IMR-90 (cell line): Measurements from ENCODE around the gene ZNF396. TPM values are rescaled to one million over a fixed set of nuclear protein-coding genes. Genes with fewer than 3 reads are reported as not detected.

Experiments
- ATAC-seq: fragments of 200-7000 bp; cut with Tn5 transposase; 2 replicates; pipeline ENCODE4 v1.9.1; 2020; ENCODE audit warnings: low read depth, mild to moderate bottlenecking, moderate library complexity
- BruUV-seq: library from RNA; stranded (reverse); fragments of 400-500 nt; replicated peaks from 2 replicates; lab custom pipeline; 2021; lab: Mats Ljungman, UMichigan
- CTCF ChIA-PET: fragments of 300-600 bp; formaldehyde crosslinking; extraction: SDS; loops from one replicate; lab custom pipeline; 2021; ENCODE audit warnings: antibody characterized with exemption; lab: Yijun Ruan, JAX
- POLR2A ChIA-PET: fragments of 300-600 bp; sonication (Branson Sonifier 250); formaldehyde crosslinking; loops from one replicate; lab custom pipeline; 2022; ENCODE audit warnings: antibody characterized with exemption; ENCODE audit not compliant: unreplicated experiment; lab: Charles Lee
- DNase-seq: peaks from one replicate; pipeline ENCODE4 v3.0.0; 2013
- H2AFZ ChIP-seq: replicated peaks from 2 replicates; pipeline ENCODE3; 2013; ENCODE audit warnings: low read length, mild to moderate bottlenecking; ENCODE audit not compliant: poor library complexity
- H2AK5ac ChIP-seq: 2 replicates; pipeline ENCODE4 v1.6.1; 2013; ENCODE audit warnings: low read depth, low read length, inconsistent platforms
- H2AK9ac ChIP-seq: replicated peaks from 2 replicates; pipeline ENCODE3; 2013; ENCODE audit warnings: mild to moderate bottlenecking, low read depth, low read length, moderate library complexity; ENCODE audit not compliant: poor library complexity
- H2BK120ac ChIP-seq: 2 replicates; pipeline ENCODE4 v1.6.1; 2013; ENCODE audit warnings: low read depth, low read length, inconsistent platforms
- H2BK15ac ChIP-seq: 3 replicates; pipeline ENCODE4 v1.6.1; 2013; ENCODE audit warnings: low read depth, low read length, inconsistent platforms
- H2BK20ac ChIP-seq: 2 replicates; pipeline ENCODE4 v1.6.1; 2013; ENCODE audit warnings: low read depth, mild to moderate bottlenecking, inconsistent platforms, low read length, moderate library complexity
- H2BK5ac ChIP-seq: 2 replicates; pipeline ENCODE4 v1.6.1; 2013; ENCODE audit warnings: mild to moderate bottlenecking, low read depth, low read length, inconsistent platforms; ENCODE audit not compliant: poor library complexity, severe bottlenecking
- H3K14ac ChIP-seq: replicated peaks from 2 replicates; pipeline ENCODE4 v1.6.1; 2013; ENCODE audit warnings: low read depth, low read length, inconsistent platforms
- H3K18ac ChIP-seq: 2 replicates; pipeline ENCODE4 v1.6.1; 2013; ENCODE audit warnings: low read depth, low read length, control low read depth
- H3K23ac ChIP-seq: 2 replicates; pipeline ENCODE4 v1.6.1; 2013; ENCODE audit warnings: low read depth, low read length, inconsistent platforms
- H3K27ac ChIP-seq: 2 replicates; pipeline ENCODE4 v1.5.1; 2013; ENCODE audit warnings: mild to moderate bottlenecking, control low read depth, low read length; ENCODE audit not compliant: insufficient read depth
- H3K27me3 ChIP-seq: 2 replicates; pipeline ENCODE4 v1.6.1; 2013; ENCODE audit warnings: low read length; ENCODE audit not compliant: control insufficient read depth, insufficient read depth
- H3K36me3 ChIP-seq: 2 replicates; pipeline ENCODE4 v1.6.1; 2013; ENCODE audit warnings: low read length, mixed read lengths; ENCODE audit not compliant: control insufficient read depth, insufficient read depth
- H3K4ac ChIP-seq: 2 replicates; pipeline ENCODE4 v1.6.1; 2013; ENCODE audit warnings: low read depth, low read length, inconsistent platforms
- H3K4me1 ChIP-seq: 2 replicates; pipeline ENCODE4 v1.6.1; 2013; ENCODE audit warnings: low read length, mixed read lengths; ENCODE audit not compliant: control insufficient read depth, insufficient read depth
- H3K4me2 ChIP-seq: 2 replicates; pipeline ENCODE4 v1.6.1; 2013; ENCODE audit warnings: low read depth, mild to moderate bottlenecking, control low read depth, low read length, moderate library complexity
- H3K4me3 ChIP-seq: 2 replicates; pipeline ENCODE4 v1.5.1; 2013; ENCODE audit warnings: low read depth, mild to moderate bottlenecking, control low read depth, low read length, moderate library complexity; ENCODE audit not compliant: insufficient read depth
- H3K56ac ChIP-seq: 2 replicates; pipeline ENCODE4 v1.6.1; 2013; ENCODE audit warnings: low read length, inconsistent platforms; ENCODE audit not compliant: insufficient read depth; ENCODE audit errors: extremely low read depth
- H3K79me1 ChIP-seq, 2 experiments: 2 replicates each; pipeline ENCODE4 v1.6.1; 2013; ENCODE audit warnings: low read length in 2 of 2, inconsistent platforms in 1 of 2, low read depth in 1 of 2
- H3K9ac ChIP-seq: 2 replicates; pipeline ENCODE4 v1.6.1; 2013; ENCODE audit warnings: low read depth, low read length, control low read depth
- H3K9me1 ChIP-seq: 2 replicates; pipeline ENCODE4 v1.6.1; 2013; ENCODE audit warnings: low read length, inconsistent platforms; ENCODE audit not compliant: insufficient read depth
- H3K9me3 ChIP-seq: 2 replicates; pipeline ENCODE4 v1.6.1; 2013; ENCODE audit warnings: low read length; ENCODE audit not compliant: control insufficient read depth, insufficient read depth
- H4K20me1 ChIP-seq: 2 replicates; pipeline ENCODE4 v1.6.1; 2013; ENCODE audit warnings: low read length, inconsistent platforms; ENCODE audit not compliant: insufficient read depth
- H4K5ac ChIP-seq: 2 replicates; pipeline ENCODE4 v1.6.1; 2013; ENCODE audit warnings: mild to moderate bottlenecking, low read depth, low read length, control low read depth
- H4K8ac ChIP-seq, 2 experiments: 2 replicates each; pipeline ENCODE4 v1.6.1; 2013; ENCODE audit warnings: low read depth in 2 of 2, low read length in 2 of 2, control low read depth in 1 of 2, inconsistent platforms in 1 of 2
- H4K91ac ChIP-seq: 2 replicates; pipeline ENCODE4 v1.6.1; 2013; ENCODE audit warnings: low read depth, low read length, inconsistent platforms; ENCODE audit not compliant: insufficient read depth
- BHLHE40 ChIP-seq: fragments of 150-350 bp; IDR thresholded peaks from 2 replicates; pipeline ENCODE4 v1.6.1; 2016; ENCODE audit warnings: mild to moderate bottlenecking, low read depth, low read length
- CTCF ChIP-seq: conservative IDR thresholded peaks from 2 replicates; pipeline ENCODE4 v1.5.1; 2012; ENCODE audit warnings: mild to moderate bottlenecking, low read depth, low read length, improper control_type of control experiment
- MXI1 ChIP-seq: IDR thresholded peaks from 2 replicates; pipeline ENCODE4 v1.6.1; 2012; ENCODE audit warnings: low read depth, mild to moderate bottlenecking, low read length, moderate library complexity, borderline replicate concordance
- RFX5 ChIP-seq: IDR thresholded peaks from 2 replicates; pipeline ENCODE4 v1.8.0; 2012; ENCODE audit warnings: low read depth, mild to moderate bottlenecking, low read length, moderate library complexity
- SMC3 ChIP-seq: fragments of 150-350 bp; IDR thresholded peaks from 2 replicates; pipeline ENCODE4 v1.6.1; 2016; ENCODE audit warnings: low read depth, mild to moderate bottlenecking, antibody characterized with exemption, low read length, moderate library complexity
- WGBS, 2 experiments: methylation state at CpG; one replicate each; pipeline versions ENCODE4 v1.1.5 to v1.1.7; 2013; ENCODE audit warnings: missing lambda C conversion rate in 2 of 2; ENCODE audit not compliant: insufficient read length in 1 of 2; ENCODE audit errors: extremely low coverage in 2 of 2; 5-methylcytosine and 5-hydroxymethylcytosine counted together
- dilution Hi-C: fragments of 300-500 bp; cut with HindIII; formaldehyde crosslinking; loops from one replicate; pipeline ENCODE4 v1.14.3; 2018; ENCODE audit warnings: low sequenced_read_pairs; ENCODE audit not compliant: unreplicated experiment
- in situ Hi-C: fragments of 300-500 bp; cut with MboI; formaldehyde crosslinking; loops from 3 replicates; pipeline ENCODE4 v1.14.3; 2019; ENCODE audit warnings: low sequenced_read_pairs, inconsistent platforms, mixed read lengths
- intact Hi-C: fragments of 100-400 bp; cut with micrococcal nuclease; formaldehyde crosslinking; loops from 2 replicates; pipeline ENCODE4 v1.10.0; 2022
- polyA plus RNA-seq, 3 experiments: library from polyadenylated mRNA; depleted of rRNA; stranded (reverse); fragments of >200 nt; gene quantifications; 2 replicates each; pipeline ENCODE4 v1.2.3, GENCODE V29; 2012; ENCODE audit warnings: low replicate concordance in 1 of 3
- total RNA-seq: library from RNA; depleted of rRNA; stranded (reverse); fragments of >200 nt; gene quantifications from 2 replicates; pipeline ENCODE4 v1.2.3, GENCODE V29; 2012

The ZNF396 gene
- total and polyA plus RNA-seq, 2 of the 4 experiments (the other 2 are of a cell fraction) = 0.26 to 0.54 TPM

GRCh38 chr18:35408843-35409261, 31.7 kb upstream of the ZNF396 start:
- intact Hi-C loops (loop anchor here (2.0 to 5.0 kb wide), 5 partner anchors 88 to 348 kb away; partner anchors contain the start of genes GALNT1 and INO80C), in situ Hi-C loops (no loop called here), dilution Hi-C loops (no loop called here)
- no peak overlapping the region for H3K14ac ChIP-seq
- H2BK15ac ChIP-seq = no peak overlapping the region
- H3K9me1 ChIP-seq = no peaks in the 10 kb centered on the region
- H3K27ac ChIP-seq = no peak overlapping the region
- no peak overlapping the region for H3K23ac ChIP-seq
- CTCF ChIA-PET = interaction anchor here (1.2 kb wide), 1 partner anchor 162 kb away, joined by 3 read pairs; no protein-coding TSS in a partner anchor
- H3K4ac ChIP-seq = no peak overlapping the region
- no TSS peak for BruUV-seq
- H4K8ac ChIP-seq = no peak overlapping the region
- DNase-seq = no peak
- no peak for TF ChIP-seq RFX5
- TF ChIP-seq BHLHE40 = no peak
- no peak for TF ChIP-seq MXI1
- TF ChIP-seq CTCF = no peak
- no peak for TF ChIP-seq SMC3
- H3K4me3 ChIP-seq = no peak overlapping the region
- no peak overlapping the region for H3K4me2 ChIP-seq
- H4K5ac ChIP-seq = no peak overlapping the region
- H3K56ac ChIP-seq = no peak overlapping the region
- no peak overlapping the region for H2BK120ac ChIP-seq
- H3K36me3 ChIP-seq = no peaks in the 10 kb centered on the region
- no peak overlapping the region for H4K91ac ChIP-seq
- peaks cover 13% of the 10 kb centered on the region for H3K27me3 ChIP-seq
- H3K9me3 ChIP-seq = no peaks in the 10 kb centered on the region
- ATAC-seq = no peak
- POLR2A ChIA-PET = no interaction called here
- no peak overlapping the region for H2BK5ac ChIP-seq
- no peak overlapping the region for H2BK20ac ChIP-seq
- WGBS, 2 experiments = no CpG with 5 or more reads among the region's 5 CpGs
- H3K79me1 ChIP-seq = no peaks in the 10 kb centered on the region
- no peak overlapping the region for H3K18ac ChIP-seq
- no peak overlapping the region for H2AK5ac ChIP-seq
- no peaks in the 10 kb centered on the region for H4K20me1 ChIP-seq
- H2AFZ ChIP-seq = no peak overlapping the region
- no peak overlapping the region for H3K9ac ChIP-seq
- no peak overlapping the region for H2AK9ac ChIP-seq
- H3K4me1 ChIP-seq = no peaks in the 10 kb centered on the region
